ENCODE results near the gene PTPN13.
A peak's percentile ranks its signal among the peaks of the same experiment; 100 is the strongest.

Gene PTPN13, protein sequence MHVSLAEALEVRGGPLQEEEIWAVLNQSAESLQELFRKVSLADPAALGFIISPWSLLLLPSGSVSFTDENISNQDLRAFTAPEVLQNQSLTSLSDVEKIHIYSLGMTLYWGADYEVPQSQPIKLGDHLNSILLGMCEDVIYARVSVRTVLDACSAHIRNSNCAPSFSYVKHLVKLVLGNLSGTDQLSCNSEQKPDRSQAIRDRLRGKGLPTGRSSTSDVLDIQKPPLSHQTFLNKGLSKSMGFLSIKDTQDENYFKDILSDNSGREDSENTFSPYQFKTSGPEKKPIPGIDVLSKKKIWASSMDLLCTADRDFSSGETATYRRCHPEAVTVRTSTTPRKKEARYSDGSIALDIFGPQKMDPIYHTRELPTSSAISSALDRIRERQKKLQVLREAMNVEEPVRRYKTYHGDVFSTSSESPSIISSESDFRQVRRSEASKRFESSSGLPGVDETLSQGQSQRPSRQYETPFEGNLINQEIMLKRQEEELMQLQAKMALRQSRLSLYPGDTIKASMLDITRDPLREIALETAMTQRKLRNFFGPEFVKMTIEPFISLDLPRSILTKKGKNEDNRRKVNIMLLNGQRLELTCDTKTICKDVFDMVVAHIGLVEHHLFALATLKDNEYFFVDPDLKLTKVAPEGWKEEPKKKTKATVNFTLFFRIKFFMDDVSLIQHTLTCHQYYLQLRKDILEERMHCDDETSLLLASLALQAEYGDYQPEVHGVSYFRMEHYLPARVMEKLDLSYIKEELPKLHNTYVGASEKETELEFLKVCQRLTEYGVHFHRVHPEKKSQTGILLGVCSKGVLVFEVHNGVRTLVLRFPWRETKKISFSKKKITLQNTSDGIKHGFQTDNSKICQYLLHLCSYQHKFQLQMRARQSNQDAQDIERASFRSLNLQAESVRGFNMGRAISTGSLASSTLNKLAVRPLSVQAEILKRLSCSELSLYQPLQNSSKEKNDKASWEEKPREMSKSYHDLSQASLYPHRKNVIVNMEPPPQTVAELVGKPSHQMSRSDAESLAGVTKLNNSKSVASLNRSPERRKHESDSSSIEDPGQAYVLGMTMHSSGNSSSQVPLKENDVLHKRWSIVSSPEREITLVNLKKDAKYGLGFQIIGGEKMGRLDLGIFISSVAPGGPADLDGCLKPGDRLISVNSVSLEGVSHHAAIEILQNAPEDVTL (N-terminal part only)

DNA sequence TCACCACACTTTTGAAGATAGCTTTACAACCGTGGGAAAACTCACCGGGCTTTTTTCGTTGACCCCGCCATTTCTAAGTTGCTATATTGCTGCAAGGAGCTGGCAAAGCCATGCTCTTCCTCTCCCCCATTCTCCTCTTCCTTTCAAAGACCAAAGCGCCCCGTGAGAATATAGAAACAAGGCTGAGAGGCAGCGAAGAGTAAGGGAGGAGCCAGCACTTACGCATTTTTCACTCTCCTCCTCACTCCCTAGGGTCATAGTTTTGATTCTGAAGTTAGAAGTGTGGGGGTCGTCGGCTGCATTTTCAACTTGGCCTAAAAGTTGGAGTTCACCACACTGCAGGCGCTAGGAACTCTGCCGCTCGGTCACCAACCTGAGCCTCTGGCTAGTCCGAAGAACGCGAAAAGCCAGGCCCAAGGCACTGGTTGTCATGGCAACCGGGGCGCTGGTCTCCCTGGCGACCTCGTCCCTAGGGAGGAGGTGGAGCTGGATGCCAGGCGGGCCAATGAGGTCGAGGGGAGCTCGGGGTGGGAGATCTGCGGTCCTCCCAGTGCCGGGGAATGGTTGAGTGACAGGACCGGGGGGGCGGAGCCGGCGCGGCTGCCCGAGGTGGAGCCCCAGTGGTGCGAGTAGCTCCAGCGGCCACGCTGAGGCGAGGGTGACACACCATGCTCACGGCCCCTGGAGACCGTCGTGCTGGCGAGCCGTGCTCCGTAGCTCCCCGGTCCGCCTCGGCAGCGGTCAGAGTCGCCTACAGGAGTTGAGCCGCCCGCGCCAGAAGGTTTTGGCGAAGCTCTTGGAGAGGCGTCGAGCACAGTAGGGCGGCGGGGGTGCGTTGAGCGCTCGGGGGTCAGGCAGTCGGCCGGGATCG lies at the start of gene PTPN13:
Gene PTPN13 (plus strand): TSS at position 628 of the 871 bp plus-strand sequence. CDS start 40,942 bp downstream, outside the sequence.
- DNase-seq (ENCODE audit: low spot score): peak; percentile 98

DNA sequence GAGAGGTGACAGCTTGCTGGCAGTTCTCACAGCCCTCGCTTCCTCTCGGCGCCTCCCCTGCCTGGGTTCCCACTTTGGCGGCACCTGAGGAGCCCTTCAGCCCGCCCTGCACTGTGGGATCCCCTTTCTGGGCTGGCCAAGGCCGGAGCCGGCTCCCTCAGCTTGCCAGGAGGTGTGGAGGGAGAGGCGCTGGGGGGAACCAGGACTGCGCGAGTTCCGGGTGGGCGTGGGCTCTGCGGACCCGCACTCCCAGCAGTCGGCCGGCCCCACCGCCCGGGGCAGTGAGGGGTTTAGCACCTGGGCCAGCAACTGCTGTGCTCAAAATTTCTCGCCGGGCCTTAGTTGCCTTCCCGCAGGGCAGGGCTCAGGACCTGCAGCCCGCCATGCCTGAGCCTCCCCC lies 47.0 kb upstream of the PTPN13 start:
- DNase-seq (ENCODE audit: low spot score): no peak

DNA sequence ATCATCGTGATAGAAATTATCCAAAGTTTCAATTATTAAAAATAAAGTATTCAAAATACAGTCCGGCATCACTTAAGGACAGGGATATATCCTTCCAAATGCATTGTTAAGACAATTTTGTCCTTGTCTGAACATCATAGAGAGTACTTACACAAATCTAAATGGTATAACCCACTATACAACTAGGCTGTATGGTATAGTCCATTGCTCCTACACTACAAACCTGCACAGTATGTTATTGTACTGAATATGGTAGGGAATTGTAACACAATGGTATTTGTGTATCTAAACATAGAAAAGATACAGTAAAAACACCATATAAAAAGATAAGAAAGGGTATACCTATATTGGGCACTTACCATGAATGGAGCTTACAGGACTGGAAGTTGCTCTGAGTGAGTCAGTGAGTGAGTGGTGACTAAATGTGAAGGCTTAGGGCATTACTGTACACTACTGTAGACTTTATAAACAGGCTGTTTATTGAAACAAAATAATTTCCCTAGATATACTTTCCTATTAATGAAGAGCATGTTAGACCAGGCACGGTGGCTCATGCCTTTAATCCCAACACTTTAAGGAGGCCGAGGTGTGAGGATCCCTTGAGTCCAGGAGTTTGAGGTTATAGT lies 44.8 kb upstream of the PTPN13 start:
- no peak for DNase-seq (ENCODE audit: low spot score)

DNA sequence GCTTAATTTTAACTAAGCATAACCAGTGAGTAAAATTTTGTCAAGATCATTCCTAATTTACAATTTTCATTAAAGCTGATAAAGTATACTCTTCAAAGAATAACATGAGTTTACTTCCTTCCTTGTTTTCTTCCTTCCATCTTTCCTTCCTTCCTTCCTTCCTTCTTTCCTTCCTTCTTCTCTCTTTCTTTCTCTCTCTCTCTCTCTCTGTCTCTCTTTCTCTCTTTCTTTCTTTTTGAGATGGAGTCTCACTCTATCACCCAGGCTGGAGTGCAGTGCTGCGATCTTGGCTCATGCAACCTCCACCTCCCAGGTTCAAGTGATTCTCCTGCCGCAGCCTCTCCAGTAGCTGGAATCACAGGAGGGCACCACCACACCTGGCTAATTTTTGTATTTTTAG lies 42.7 kb upstream of the PTPN13 start:
- DNase-seq (ENCODE audit: low spot score): no peak

DNA sequence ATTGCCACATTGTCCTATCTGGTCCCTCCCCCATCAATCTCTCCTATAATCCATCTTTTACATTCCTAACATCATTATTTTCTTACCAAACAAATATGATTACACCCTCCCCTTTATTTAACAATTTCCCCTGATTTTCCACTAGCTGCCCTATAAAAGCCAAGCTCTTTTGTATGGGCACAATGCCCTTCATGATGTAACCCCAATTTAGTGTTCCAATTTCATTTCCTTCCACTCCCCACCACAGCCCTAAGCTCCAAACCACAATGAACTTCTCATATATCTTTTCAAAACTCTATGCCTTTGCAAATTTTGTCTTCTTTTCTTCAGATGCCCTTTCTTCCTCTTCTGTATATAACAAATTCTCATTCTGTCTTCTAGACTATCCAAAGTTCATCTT lies 39.5 kb upstream of the PTPN13 start:
- no peak for DNase-seq (ENCODE audit: low spot score)

DNA sequence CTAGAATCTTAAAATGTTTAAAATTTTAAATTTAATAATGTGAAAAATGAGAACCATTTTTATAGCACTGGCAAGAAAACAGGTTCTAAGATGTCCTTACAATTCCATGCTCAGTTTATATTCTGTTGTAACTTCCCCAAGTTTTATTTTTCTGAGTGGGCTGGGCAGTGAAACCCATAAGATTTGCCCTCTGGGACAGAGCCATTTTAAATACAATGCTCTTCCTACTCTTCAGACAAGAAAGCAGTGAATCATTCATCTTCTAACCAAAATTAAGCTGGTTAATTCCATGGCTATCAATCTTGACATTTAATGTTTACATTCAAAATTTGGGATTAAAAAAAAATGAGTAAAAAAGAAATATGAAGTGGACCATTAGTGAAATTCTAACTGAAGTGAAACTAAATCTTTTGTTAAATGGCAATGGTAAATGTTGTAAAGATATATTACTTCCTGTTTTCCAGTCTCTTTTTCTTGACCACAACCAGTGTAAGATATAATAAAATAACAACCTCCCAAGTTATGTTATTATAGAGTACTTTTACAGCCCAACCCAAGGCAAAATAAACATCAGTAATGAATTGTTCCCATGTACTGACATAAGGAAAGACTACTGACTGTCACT lies 37.2 kb upstream of the PTPN13 start:
- peak; percentile 57 for DNase-seq (ENCODE audit: low spot score)

DNA sequence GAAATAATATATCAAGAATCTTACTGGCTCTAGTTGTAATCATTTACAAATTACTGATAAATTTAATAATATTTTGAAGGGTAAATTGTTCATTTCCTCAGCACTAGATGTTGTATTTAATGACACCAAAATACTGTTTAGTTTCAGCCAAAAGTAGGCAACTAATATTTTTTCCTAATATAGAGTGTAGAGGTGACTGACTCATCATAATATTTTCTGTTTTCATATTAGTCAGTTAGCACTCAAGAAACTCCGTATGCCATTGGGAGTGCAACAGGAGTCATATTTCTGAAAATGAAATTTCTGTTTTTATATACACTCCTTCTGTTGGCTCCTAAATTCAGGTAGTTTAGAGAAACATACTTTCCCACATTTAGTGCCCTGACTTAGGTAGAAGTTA lies 36.6 kb upstream of the PTPN13 start:
- no peak for DNase-seq (ENCODE audit: low spot score)

DNA sequence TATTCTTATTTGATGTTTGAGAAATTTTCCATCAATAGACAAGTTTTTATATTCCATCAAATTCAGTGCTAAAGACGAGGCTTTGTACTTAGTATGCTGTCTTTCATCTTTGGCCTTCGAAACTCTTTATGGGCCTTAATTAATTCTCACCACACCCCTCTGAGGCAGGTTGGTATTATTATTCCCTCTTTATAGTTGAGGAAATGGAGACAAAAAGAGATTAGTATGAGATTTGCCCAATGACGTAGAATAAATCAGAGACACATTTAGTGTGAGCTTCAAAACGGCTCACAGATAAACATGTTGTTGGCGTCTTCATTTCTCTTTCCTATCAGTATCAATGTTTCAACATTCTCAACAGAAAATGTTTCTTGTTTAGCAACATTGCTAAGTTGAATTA lies 35.9 kb upstream of the PTPN13 start:
- DNase-seq (ENCODE audit: low spot score): peak; percentile 41

DNA sequence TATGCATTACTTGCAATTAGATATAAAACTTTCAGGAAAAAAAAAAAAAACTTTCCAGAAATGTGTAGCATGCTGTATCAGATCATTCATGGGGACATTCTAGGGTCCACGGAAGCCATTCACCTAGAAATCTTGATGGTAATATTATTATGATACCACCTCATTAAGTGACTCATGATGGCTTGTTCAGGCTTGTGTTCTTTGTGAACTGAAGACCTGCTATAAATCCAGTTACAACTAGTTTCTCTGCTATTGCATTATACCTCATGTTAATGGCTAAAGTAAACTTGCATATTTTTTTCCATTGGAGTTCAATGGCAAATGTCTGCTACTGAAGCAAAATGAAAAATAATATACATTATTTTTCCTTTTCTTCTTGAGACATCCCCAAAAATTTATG lies 35.3 kb upstream of the PTPN13 start:
- DNase-seq (ENCODE audit: low spot score): peak; percentile 56

DNA sequence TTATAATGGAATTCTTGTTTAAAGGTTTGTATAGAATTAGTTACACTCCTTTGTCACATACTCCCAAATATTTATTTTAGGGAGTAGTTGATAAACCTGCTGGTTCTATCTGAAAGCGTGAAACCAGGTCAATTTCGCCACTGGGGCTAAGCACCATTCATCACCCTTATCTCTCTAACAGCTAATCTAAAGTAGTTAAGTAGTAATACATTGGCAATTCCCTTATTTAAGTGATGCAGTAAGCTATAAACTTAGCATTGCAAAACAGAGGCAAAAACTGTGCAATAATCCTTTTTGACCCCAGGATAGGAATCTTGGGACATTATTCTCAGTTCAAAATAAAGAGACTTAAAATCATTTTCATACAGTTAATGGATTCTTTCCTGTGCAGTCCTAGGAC lies 33.7 kb upstream of the PTPN13 start:
- DNase-seq (ENCODE audit: low spot score): no peak

DNA sequence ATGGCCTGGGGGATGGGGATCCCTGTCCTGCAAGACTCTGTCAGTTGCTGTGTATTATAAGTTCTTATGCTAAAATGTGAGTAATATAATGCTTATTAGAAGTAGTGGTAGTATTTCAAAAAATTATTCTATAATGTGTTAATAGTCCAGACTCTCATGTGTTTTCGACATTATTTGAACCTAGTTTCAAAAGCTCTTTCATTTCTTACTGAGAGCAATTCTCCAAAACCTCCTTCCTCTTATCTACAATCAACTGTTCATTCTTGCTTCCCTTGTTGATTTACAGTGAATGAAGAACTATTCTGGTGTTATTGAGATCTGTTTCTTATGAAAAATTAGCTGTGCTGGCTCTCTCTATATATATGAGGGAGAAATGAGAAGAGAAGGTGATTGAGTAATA lies 32.9 kb upstream of the PTPN13 start:
- no peak for DNase-seq (ENCODE audit: low spot score)

DNA sequence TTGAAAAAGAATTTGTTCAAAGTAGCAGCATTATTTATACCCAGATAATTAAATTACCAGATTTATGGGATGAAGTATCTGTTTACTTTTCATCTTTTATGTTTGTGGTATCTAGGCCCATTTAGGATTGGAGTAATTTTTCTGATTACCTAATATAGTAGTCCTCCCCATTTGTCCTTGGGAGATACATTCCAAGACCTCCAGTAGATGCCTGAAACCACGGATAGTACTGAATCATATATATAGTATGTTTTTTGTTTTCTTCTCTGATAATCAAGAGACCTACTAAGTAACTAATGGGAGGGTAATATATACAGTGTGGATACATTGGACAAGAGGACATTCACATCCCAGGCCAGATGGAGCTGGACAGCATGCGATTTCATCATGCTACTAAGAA lies 30.7 kb upstream of the PTPN13 start:
- DNase-seq (ENCODE audit: low spot score): no peak

DNA sequence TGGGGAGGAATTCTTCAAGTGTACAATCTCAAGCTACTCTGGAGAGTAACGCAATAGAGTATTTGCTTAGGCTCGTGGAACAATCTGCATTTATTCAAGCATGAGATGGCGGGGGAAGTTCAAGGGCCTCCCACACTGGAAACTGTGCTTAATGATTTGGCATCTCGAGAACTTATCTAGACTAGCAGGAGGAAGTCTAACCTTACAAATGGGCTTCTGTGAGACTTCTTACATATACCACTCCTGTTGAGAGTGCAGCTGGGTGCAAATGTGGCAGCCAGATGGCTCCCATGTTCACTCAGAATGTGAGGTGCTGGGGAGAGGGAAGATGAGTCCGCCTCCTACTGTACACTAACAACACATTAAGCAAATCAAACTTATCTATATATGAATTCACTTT lies 29.3 kb upstream of the PTPN13 start:
- DNase-seq (ENCODE audit: low spot score): no peak

DNA sequence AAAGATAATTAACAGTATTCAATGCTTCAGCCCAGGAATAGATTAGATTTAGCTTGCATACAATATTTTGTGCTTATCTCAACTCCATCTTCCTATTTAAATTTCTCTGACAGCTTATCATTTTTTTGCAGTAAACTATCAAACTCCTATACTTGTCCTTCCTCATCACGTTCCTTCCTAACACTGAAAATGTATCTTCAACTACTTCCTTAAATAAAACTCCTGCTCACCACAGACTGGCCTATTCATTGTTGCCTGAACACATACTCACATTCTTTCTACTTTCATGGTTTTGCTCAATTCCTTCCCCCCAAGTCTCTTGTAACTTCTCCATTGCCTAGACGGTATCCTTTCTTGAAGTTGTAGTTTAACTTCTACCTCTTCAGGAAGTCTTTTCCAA lies 28.5 kb upstream of the PTPN13 start:
- DNase-seq (ENCODE audit: low spot score): no peak

DNA sequence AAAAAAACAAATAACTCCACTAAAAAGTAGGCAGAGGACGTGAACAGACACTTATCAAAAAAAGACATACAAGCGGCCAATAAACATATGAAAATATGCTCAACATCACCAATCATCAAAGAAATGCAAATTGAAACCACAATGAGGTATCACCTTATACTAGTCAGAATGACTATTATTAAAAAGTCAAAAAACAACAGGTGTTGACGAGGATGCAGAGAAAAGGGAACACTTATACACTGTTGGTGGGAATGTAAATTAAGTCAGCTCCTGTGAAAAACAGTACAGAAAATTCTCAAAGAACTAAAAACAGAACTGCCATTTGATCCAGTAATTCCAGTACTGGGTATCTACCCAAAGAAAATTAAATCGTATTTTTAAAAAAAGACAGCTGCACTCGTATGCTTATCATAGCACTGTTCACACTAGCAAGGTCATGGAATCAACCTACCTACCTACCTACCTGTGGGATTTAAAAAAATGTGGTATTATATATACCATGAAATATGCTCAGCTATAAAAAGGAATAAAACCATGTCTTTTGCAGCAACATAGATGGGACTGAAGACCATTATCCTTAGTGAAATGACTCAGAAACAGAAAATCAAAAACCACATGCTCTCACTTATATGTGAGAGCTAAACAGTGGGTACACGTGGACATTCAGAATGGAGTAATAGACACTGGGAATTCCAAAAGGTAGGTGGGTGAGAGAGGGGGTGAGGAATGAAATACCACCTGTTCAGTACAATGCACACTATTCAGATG lies 24.8 kb upstream of the PTPN13 start:
- no peak for DNase-seq (ENCODE audit: low spot score)

DNA sequence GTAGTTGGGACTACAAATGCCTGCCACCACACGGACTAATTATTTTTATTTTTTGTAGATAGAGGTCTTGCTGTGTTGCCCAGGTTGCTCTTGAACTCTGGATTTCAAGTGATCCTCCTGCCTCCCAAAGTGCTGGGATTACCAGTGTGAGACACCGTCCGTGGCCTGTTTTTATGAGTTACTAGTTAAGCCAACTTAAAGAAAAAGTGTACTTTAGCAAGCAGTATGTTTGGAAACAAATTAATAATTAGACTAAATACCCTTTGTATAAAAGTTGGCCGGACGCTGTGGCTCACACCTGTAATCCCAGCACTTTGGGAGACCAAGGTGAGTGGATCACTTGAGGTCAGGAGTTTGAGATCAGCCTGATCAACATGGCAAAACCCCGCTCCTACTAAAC lies 14.2 kb upstream of the PTPN13 start:
- no peak for DNase-seq (ENCODE audit: low spot score)

DNA sequence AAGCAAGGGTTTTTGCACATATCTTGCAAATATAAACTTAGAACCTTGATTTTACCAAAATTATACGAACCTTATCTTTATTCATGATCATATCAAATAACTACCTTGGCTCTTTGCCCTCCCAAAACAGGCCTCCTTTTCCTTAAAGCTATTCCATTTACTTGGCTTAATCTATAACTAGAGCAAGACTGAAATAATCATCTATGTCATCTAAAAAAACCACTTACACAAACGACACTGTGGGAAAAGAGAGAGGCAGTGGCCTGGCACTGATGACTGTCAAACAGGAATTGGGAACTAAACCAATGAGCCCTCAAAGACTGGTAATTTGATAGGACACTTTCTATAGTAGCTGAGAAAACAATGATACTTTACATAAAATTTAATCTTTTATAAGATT lies 11.7 kb upstream of the PTPN13 start:
- DNase-seq (ENCODE audit: low spot score): peak; percentile 68

DNA sequence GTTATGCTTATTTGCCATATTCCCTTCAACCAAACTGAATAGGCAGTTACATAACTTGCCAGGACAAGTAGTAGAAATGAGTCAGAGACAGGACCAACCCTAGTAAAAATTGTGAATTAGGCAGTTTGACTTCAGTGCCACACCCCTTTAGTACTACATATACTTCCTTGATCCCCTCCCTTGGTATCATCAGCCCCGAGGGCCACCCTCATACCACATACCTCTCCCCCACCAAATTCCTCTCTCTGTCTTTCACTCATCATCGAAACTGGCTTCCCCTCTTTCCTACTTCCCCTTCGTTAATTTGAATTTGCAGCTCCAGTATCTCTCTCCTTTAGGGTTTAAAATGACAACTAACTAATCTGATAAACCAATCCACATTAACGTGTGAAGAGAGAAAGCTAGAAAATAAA lies 7.9 kb upstream of the PTPN13 start:
- DNase-seq (ENCODE audit: low spot score): peak; percentile 62

DNA sequence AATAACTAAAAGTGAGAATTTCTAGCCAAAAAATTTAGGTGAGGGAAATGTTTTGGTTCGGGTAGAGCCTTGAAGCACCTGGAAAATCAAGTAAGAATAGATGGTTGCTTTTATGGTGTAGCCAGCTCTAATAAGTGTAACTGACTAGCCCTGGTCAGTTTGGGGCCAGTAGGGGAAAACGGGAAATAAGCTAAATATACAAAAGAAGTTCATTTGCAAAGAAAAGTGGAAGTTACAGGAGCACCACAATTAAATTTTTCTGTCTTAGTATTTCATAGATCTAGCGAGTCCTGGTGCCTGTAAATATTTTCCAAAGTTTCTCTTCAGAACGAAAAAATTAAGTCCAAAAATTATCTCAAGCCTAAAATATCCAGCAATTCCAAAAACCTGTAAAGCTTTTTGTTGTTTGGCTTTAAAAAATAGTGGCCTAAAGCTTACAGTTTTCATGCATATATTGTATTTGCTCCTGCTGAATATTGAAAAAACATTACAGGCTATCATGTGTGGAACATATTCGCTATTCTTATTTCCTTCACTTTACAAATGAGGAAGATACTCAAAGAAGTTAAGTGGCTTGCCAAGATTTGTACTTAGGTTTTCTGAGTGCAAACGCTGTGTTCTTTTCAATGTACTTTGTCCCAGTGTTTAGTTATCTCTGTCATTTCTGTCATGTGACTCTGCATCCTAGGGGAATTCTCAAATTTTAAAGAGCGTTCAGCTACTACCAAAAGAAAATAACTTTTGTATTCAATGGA lies 7.3 kb upstream of the PTPN13 start:
- DNase-seq (ENCODE audit: low spot score): no peak
